Transverse colon (tissue), 4 donors: ENCODE data around the gene FRMPD4.

Experiments used
- POLR2AphosphoS5 ChIP-seq, 3 donors: sonication (generic); formaldehyde crosslinking; IDR thresholded peaks; one replicate each; pipeline ENCODE4 v1.6.1; 2016; ENCODE audit warnings: antibody characterized with exemption in 3 of 3
- TF ChIP-seq, protein P1 (sequence below), 5 experiments: fragments of 200-600 bp in 3 of 5; fragments of 450-650 bp in 2 of 5; sonication (generic) in 3 of 5; IDR thresholded peaks; 1 replicate in 2 of 5; 2 replicates in 3 of 5; pipeline ENCODE4 v1.5.1; 2016 to 2017; ENCODE audit warnings: antibody characterized with exemption in 5 of 5, inconsistent platforms in 3 of 5, mild to moderate bottlenecking in 2 of 5, moderate library complexity in 1 of 5

DNA sequence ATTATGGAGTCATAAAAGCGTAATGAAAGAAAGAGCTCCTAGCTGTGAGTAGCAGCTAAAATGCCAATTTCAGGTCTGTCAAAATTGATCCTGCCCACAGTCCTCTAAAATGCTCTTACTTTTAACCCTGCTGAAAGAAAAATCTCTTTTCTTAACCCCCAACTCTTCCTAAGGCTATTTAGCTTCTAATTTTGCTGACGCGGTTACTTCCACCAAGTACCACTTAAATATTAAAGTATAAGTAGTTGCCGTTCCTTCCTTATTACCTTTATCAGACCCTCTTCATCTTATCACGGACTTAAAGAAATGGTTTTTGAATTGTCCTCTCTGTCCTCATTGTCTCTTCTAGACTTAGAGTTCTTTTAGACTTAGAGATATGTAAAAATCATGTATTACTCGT, 272.2 kb downstream of the FRMPD4 start:
- TF ChIP-seq POLR2AphosphoS5 (IDR thresholded peaks at IDR 0.05) = no peak
- TF ChIP-seq, protein P1, sequence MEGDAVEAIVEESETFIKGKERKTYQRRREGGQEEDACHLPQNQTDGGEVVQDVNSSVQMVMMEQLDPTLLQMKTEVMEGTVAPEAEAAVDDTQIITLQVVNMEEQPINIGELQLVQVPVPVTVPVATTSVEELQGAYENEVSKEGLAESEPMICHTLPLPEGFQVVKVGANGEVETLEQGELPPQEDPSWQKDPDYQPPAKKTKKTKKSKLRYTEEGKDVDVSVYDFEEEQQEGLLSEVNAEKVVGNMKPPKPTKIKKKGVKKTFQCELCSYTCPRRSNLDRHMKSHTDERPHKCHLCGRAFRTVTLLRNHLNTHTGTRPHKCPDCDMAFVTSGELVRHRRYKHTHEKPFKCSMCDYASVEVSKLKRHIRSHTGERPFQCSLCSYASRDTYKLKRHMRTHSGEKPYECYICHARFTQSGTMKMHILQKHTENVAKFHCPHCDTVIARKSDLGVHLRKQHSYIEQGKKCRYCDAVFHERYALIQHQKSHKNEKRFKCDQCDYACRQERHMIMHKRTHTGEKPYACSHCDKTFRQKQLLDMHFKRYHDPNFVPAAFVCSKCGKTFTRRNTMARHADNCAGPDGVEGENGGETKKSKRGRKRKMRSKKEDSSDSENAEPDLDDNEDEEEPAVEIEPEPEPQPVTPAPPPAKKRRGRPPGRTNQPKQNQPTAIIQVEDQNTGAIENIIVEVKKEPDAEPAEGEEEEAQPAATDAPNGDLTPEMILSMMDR (IDR thresholded peaks at IDR 0.05) = no peak
